IPS-20b (cell line): Measurements from ENCODE around the gene LRRN1.

ENCODE experiments used
- H3K27ac ChIP-seq: one replicate; pipeline ENCODE4 v1.5.1; 2013; ENCODE audit warnings: low read length
- H3K27me3 ChIP-seq: 2 replicates; pipeline ENCODE4 v1.6.1; 2013; ENCODE audit warnings: mild to moderate bottlenecking, low read length, inconsistent platforms; ENCODE audit not compliant: insufficient read depth
- H3K36me3 ChIP-seq: 2 replicates; pipeline ENCODE4 v1.6.1; 2013; ENCODE audit warnings: low read depth, mild to moderate bottlenecking, inconsistent platforms, low read length, moderate library complexity; ENCODE audit not compliant: insufficient read depth
- H3K4me1 ChIP-seq: 2 replicates; pipeline ENCODE4 v1.6.1; 2013; ENCODE audit warnings: mild to moderate bottlenecking, control low read depth, inconsistent platforms, low read length, moderate library complexity; ENCODE audit not compliant: insufficient read depth
- H3K4me3 ChIP-seq: 2 replicates; pipeline ENCODE4 v1.5.1; 2013; ENCODE audit warnings: mild to moderate bottlenecking, low read length, inconsistent platforms
- H3K9ac ChIP-seq: 2 replicates; pipeline ENCODE4 v1.6.1; 2013; ENCODE audit warnings: low read depth, mild to moderate bottlenecking, inconsistent platforms, low read length, moderate library complexity
- H3K9me3 ChIP-seq: 2 replicates; pipeline ENCODE4 v1.6.1; 2013; ENCODE audit warnings: mild to moderate bottlenecking, low read depth, low read length, inconsistent platforms; ENCODE audit not compliant: insufficient read depth

LRRN1 gene

DNA sequence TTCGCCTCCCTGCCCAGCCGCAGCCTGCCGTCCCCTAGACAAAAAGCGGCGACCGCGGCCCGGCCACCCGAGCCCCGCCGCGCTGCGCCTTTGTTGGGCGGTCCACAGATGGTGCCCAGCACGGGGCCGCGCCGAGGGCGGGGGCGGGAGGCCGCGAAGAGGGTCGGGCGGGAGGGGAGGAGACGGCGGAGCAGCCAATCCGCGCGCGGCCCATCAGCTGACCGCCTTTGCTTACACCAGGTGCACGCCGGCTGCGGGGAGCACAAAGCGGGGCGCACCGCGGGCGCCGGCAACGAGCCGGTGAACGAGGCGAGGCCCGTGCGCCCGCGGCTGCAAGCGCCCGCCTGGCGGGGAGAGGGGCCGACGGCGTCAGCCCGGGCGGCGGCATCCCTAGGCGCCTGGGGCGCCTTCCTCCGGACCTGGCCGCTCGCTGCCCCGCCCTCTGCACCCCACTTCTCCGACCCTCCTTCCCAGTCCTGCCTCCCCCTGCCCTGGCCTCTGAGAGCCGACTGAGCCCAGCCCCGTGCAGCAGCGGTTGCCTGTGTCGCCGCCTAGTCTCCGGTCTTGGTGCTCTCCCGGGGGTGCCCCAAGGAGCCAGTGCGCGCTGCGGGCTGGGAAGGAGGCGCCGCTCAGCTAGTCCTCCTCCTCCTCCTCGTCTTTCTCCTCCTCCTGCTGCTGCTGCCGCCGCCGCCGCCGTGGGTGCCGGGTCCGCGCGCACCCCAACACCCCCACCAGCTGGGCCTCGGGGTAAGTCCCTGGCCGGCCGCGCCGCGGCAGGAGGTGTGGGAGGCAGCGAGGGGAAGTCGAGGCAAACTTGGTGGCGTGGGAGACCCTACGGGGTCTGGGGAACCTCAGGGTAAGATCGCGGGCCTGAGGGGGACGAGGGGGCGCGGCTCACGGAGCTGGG is at the start of gene LRRN1:
LRRN1 (plus strand) TSS at position 259 of the 907 bp plus-strand sequence. CDS start 45,211 bp downstream, outside the sequence.
- H3K27me3 ChIP-seq: peaks cover 22% of the 10 kb centered on the region
- H3K4me3 ChIP-seq: peak within 1 kb of the TSS; percentile 92
- H3K36me3 ChIP-seq: peaks cover 28% of the 10 kb centered on the region
- no peaks in the 10 kb centered on the region for H3K9me3 ChIP-seq
- peak within 1 kb of the TSS; percentile 92 for H3K27ac ChIP-seq
- H3K4me1 ChIP-seq: peaks cover 30% of the 10 kb centered on the region
- H3K9ac ChIP-seq: peak within 1 kb of the TSS; percentile 93

DNA sequence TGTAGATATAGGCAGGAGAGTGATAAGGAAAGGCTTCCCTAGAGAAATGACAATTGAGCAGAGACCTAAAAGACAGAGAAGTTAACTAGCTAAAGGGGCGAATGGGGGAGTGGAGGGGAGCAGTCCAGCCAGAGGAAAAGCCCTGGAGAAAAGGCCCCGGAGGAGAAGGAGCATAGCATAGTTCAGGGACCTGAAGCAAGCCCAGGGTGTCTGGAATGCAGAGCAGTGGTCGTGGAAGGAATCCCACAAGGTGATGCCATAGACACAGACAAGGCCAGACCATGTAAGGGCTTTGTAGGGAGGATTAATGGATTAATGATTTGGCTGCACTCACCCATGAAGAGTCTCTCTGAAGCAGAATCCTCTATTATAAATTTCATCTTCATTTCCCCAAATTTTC is 45.8 kb upstream of the LRRN1 start:
- Histone ChIP-seq H3K27me3 (no peaks in the 10 kb centered on the region), H3K4me3 (no peak overlapping the region), H3K36me3 (no peaks in the 10 kb centered on the region), H3K27ac (no peak overlapping the region), H3K9me3 (no peaks in the 10 kb centered on the region), H3K4me1 (peaks cover 10% of the 10 kb centered on the region; the same call in 1 of the 2 replicates), H3K9ac (no peak overlapping the region)

DNA sequence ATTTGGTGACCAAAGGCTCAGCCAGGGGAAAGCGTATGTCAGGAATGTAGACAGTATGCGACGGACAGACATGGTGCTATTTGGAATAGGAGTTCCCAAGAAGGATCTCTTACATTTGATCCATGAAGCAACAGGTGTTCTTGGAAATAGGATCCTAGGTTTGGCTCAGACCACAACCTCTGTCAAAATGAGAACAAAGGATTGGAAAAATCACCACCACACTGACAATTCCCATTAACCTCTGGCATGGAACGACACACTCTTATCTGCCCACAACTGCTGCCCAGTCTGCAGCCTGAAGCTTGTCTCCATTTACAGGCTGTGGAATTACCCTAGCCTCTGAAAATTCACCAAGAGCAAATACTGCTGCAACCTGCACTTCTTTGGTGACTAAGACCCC is 33.6 kb upstream of the LRRN1 start:
- H3K4me3 ChIP-seq: no peak overlapping the region
- H3K27ac ChIP-seq: no peak overlapping the region
- no peak overlapping the region for H3K9ac ChIP-seq
- no peaks in the 10 kb centered on the region for H3K36me3 ChIP-seq
- H3K9me3 ChIP-seq: no peaks in the 10 kb centered on the region
- H3K27me3 ChIP-seq: no peaks in the 10 kb centered on the region
- H3K4me1 ChIP-seq: peaks cover 5% of the 10 kb centered on the region; the same call in 1 of the 2 replicates

DNA sequence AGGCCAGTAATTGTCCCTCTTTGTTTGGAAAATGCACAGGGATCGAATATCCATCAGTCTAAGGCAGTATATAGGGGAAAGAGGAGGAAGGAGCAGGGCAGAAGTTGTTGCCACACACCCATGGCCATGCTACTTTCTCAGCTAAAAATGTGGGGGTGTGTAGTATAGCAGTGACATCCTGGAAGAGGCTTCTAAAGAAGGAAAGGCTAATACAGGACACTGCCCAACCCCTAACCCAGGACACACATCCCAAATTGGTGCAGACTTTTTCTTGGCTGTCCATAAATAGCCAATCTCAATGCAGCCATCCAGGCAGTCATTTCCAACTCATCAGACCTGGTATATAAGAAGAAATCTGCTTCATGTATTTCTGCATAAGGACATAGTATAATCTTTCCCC is 33.1 kb upstream of the LRRN1 start:
- no peaks in the 10 kb centered on the region for H3K9me3 ChIP-seq
- no peaks in the 10 kb centered on the region for H3K36me3 ChIP-seq
- H3K4me1 ChIP-seq: peaks cover 5% of the 10 kb centered on the region; the same call in 1 of the 2 replicates
- H3K27me3 ChIP-seq: no peaks in the 10 kb centered on the region
- no peak overlapping the region for H3K9ac ChIP-seq
- H3K27ac ChIP-seq: no peak overlapping the region
- no peak overlapping the region for H3K4me3 ChIP-seq

DNA sequence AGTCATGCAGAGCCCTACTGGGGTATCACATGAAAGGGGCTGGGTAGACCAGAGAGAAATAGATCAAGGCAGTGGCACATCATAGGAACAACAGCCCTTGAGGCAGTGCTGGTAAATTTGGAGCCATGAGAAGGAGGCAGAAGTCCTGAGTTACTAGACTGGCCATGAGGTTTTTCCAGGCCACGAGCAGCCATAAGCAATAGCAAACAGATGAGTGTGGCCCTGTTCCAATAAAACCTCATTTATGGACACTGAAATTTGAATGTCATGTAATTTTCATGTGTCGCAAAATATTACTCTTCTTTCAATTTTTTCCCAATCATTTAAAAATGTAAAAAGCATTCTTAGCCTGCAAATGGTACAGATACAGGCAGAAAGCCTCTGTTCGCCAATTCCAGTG is 28.1 kb upstream of the LRRN1 start:
- Histone ChIP-seq H3K4me3 (no peak overlapping the region), H3K9me3 (peaks cover 10% of the 10 kb centered on the region; the same call in 1 of the 2 replicates), H3K27ac (no peak overlapping the region), H3K27me3 (no peaks in the 10 kb centered on the region), H3K9ac (no peak overlapping the region), H3K36me3 (no peaks in the 10 kb centered on the region), H3K4me1 (no peaks in the 10 kb centered on the region)

DNA sequence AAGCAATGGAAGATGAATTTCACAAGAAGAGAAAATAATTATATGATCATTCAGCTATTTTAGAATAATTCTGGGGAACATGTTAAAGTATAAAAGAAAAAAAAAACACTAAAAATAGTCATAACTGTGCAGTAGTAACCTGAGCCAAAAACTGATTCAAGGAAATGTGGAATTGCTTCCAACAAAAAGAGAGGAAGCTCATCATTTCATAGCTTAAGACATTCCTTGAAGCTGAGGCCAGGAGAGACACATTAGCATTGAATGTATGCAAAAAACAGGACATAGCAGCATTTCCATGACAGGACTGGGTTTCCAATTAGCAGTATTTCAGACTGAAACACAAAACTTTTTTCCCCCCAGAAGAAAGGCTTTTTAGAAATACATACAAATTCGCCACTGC is 27.7 kb upstream of the LRRN1 start:
- H3K27ac ChIP-seq: no peak overlapping the region
- H3K27me3 ChIP-seq: no peaks in the 10 kb centered on the region
- H3K9ac ChIP-seq: no peak overlapping the region
- H3K4me1 ChIP-seq: no peaks in the 10 kb centered on the region
- H3K9me3 ChIP-seq: peaks cover 10% of the 10 kb centered on the region; the same call in 1 of the 2 replicates
- H3K36me3 ChIP-seq: no peaks in the 10 kb centered on the region
- H3K4me3 ChIP-seq: no peak overlapping the region

DNA sequence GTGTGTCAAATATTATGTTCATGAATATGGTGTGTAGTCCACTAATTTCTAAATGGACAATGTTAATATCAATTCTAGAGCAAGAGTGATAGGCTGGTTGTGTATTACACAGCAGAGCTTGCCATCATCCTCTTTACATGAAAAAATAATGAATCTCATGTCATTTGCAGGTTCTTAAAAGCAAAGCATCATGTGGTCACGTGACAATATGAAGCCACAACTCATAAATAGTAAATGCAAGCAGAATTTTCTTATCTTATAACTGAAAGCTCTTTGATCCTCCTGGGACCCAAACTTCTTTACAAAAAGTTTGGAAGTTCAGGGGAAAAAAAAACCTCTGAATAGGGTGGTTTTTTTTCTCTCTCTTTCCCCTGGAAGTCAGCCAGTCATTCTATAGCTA is 26.9 kb upstream of the LRRN1 start:
- no peaks in the 10 kb centered on the region for H3K4me1 ChIP-seq
- no peaks in the 10 kb centered on the region for H3K27me3 ChIP-seq
- H3K36me3 ChIP-seq: no peaks in the 10 kb centered on the region
- no peak overlapping the region for H3K27ac ChIP-seq
- H3K9me3 ChIP-seq: peaks cover 10% of the 10 kb centered on the region; the same call in 1 of the 2 replicates
- H3K4me3 ChIP-seq: no peak overlapping the region
- no peak overlapping the region for H3K9ac ChIP-seq

DNA sequence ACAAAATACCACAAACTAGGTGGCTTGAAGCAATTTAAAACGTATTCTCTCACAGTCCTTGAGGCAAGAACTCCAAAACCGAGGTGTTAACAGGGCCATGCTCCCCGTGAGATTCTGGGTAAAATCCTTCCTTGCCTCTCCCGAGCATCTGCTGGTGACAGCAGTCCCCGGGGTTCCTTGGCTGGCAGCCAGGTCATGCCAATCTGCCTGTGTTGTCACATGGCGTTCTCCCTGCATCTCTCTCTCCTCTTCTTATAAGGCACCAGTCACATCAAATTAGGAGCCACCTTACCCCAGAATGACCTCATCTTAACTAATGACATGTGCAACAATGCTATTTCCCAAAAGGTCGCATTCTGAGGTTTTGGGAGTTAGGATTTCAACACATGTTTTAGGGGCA is 26.3 kb upstream of the LRRN1 start:
- Histone ChIP-seq H3K27me3 (no peaks in the 10 kb centered on the region), H3K4me1 (no peaks in the 10 kb centered on the region), H3K36me3 (no peaks in the 10 kb centered on the region), H3K27ac (no peak overlapping the region), H3K9me3 (peaks cover 10% of the 10 kb centered on the region; the same call in 1 of the 2 replicates), H3K9ac (no peak overlapping the region), H3K4me3 (no peak overlapping the region)

DNA sequence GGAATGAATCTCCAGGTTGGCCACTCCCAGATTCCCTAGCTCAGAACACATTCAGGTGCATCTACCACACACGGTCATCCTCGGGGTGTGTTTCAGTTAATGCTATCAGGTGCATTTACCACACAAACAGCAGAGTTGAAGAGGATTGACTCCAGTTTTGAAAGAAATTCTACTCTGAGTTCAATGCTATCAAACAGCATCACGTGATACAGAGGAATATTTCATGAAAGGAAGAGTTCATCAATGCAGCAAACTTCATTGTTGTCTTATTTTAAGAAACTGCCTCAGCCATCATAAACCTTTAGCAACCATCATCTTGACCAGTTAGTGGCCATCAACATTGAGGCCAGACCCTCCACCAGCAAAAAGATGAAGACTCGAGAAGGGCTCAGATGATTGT is 22.6 kb upstream of the LRRN1 start:
- H3K36me3 ChIP-seq: no peaks in the 10 kb centered on the region
- no peak overlapping the region for H3K9ac ChIP-seq
- peaks cover 10% of the 10 kb centered on the region; the same call in 1 of the 2 replicates for H3K9me3 ChIP-seq
- no peaks in the 10 kb centered on the region for H3K4me1 ChIP-seq
- H3K4me3 ChIP-seq: no peak overlapping the region
- no peaks in the 10 kb centered on the region for H3K27me3 ChIP-seq
- no peak overlapping the region for H3K27ac ChIP-seq

DNA sequence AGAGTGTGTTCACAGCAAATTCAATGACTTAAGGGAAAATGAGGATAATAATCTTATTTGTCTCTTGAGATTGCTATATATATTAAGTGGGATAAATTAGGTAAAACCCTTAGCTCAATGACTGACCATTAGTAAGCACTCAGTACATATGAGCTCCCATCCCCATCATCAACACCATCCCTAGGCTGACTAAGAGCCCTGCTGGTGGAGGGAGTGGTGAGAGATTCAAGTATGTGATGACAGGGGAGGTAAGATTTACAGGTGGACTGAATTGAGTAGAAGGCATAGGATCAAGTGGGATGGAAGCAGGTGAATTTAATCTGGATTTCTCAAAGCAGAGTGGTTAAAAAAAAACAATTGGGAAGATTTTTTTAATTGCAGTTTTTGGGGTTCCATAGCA is 21.0 kb upstream of the LRRN1 start:
- no peaks in the 10 kb centered on the region for H3K4me1 ChIP-seq
- H3K27me3 ChIP-seq: no peaks in the 10 kb centered on the region
- no peak overlapping the region for H3K4me3 ChIP-seq
- H3K36me3 ChIP-seq: no peaks in the 10 kb centered on the region
- H3K9ac ChIP-seq: no peak overlapping the region
- H3K9me3 ChIP-seq: peaks cover 10% of the 10 kb centered on the region; the same call in 1 of the 2 replicates
- no peak overlapping the region for H3K27ac ChIP-seq

DNA sequence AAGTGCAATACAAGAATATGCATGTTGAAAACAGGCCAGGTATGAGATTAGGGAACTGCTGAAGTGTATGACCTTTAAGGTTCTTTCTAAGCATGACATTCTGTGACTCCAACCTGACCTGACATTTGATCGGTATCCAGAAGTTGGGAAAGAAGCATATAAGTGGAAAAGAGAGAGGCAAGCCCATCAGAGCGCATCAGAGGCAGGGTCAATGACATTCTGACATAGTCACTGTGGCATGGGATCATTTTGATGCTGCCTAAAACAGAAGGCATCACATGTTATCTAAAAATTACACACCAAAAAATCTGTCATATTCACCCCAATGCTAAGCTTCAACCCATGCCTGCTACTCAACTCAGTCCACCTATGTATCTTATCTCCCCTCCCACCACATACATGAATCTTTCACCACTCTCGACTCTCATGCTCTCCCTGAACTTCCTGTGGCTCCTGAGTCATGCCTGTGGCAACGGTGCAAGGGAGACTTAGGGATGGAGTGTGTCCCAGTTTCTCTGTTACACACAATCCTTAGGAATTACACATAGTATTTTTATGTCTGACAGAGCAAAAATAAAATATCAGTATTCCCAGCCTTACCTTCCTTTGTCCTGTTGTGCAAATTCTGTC is 20.5 kb upstream of the LRRN1 start:
- Histone ChIP-seq H3K27ac (no peak overlapping the region), H3K9me3 (peaks cover 10% of the 10 kb centered on the region; the same call in 1 of the 2 replicates), H3K27me3 (no peaks in the 10 kb centered on the region), H3K36me3 (no peaks in the 10 kb centered on the region), H3K9ac (no peak overlapping the region), H3K4me1 (no peaks in the 10 kb centered on the region), H3K4me3 (no peak overlapping the region)

DNA sequence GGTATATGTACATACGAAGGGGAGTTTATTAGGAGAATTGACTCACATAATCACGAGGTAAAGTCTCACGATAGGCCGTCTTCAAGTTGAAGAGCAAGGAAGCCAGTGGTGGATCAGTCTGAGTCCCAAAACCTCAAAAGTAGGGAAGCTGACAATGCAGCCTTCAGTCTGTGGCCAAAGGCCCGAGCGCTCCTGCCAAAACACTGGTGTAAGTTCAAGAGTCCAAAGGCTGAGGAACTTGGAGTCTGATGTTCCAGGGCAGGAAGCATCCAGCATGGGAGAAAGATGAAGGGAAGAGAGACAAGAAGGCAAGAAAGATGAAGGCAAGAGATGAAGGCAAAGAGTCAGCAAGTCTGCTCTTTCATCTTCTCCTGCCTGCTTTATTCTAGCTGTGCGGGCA is 16.8 kb upstream of the LRRN1 start:
- Histone ChIP-seq H3K9ac (no peak overlapping the region), H3K27ac (no peak overlapping the region), H3K4me1 (no peaks in the 10 kb centered on the region), H3K27me3 (no peaks in the 10 kb centered on the region), H3K36me3 (no peaks in the 10 kb centered on the region), H3K4me3 (no peak overlapping the region), H3K9me3 (no peaks in the 10 kb centered on the region)
